GM12878 (cell line): ENCODE measurements around the gene ZNF652. TPM values are rescaled to one million over a fixed set of nuclear protein-coding genes. Genes with fewer than 3 reads are reported as not detected.

Source experiments
- BCL3 ChIP-seq: IDR thresholded peaks from 2 replicates; pipeline ENCODE4 v1.6.1; 2011; ENCODE audit warnings: borderline replicate concordance, low read depth, mild to moderate bottlenecking, moderate library complexity, low read length; ENCODE audit not compliant: insufficient read depth, poor library complexity, severe bottlenecking
- BHLHE40 ChIP-seq, 2 experiments: fragments of 450-650 bp in 1 of 2; IDR thresholded peaks; 2 replicates each; pipeline ENCODE4 v1.6.1; 2011 to 2017; ENCODE audit warnings: low read depth in 2 of 2, borderline replicate concordance in 1 of 2, improper control_type of control experiment in 1 of 2, low read length in 1 of 2, mild to moderate bottlenecking in 1 of 2
- BMI1 ChIP-seq: fragments of 450-650 bp; IDR thresholded peaks from 2 replicates; pipeline ENCODE4 v1.6.1; 2016; ENCODE audit warnings: mild to moderate bottlenecking, moderate library complexity, borderline replicate concordance
- CEBPZ ChIP-seq: fragments of 150-350 bp; IDR thresholded peaks from 2 replicates; pipeline ENCODE4 v1.6.1; 2016; ENCODE audit warnings: low read depth, low read length
- CUX1 ChIP-seq: IDR thresholded peaks from 2 replicates; pipeline ENCODE4 v1.6.1; 2012; ENCODE audit warnings: improper control_type of control experiment, low read depth, low read length; ENCODE audit not compliant: insufficient replicate concordance
- EGR1 ChIP-seq, 2 experiments: IDR thresholded peaks; 1 replicate in 1 of 2; 2 replicates in 1 of 2; pipeline ENCODE4 v1.6.1; 2011 to 2012; ENCODE audit warnings: low read depth in 2 of 2, low read length in 2 of 2, borderline replicate concordance in 1 of 2, mild to moderate bottlenecking in 1 of 2, moderate library complexity in 1 of 2
- IKZF2 ChIP-seq, 2 experiments: fragments of 450-650 bp; IDR thresholded peaks; 2 replicates each; pipeline ENCODE4 v1.6.1; 2017; ENCODE audit warnings: mild to moderate bottlenecking in 2 of 2, moderate library complexity in 2 of 2
- PAX8 ChIP-seq: fragments of 450-650 bp; IDR thresholded peaks from 2 replicates; pipeline ENCODE4 v1.6.1; 2017; ENCODE audit warnings: mild to moderate bottlenecking, moderate library complexity
- POLR2A ChIP-seq: IDR thresholded peaks from 2 replicates; pipeline ENCODE4 v1.6.1; 2011; ENCODE audit warnings: low read depth, mild to moderate bottlenecking, low read length
- TBL1XR1 ChIP-seq: IDR thresholded peaks from 2 replicates; pipeline ENCODE4 v1.6.1; 2012; ENCODE audit warnings: low read depth, low read length, improper control_type of control experiment
- polyA plus RNA-seq, 11 experiments: library from polyadenylated mRNA; depleted of rRNA in 4 of 11; unstranded in 6 of 11; stranded (reverse) in 5 of 11; fragments of >200 nt; fragmentation: Nextera tagmentation in 4 of 11; fragmentation: Illumina TruSeq in 1 of 11; extraction: Ambion mirVana in 4 of 11; extraction: Trizol in 1 of 11; gene quantifications; 1 replicate in 1 of 11; 2 replicates in 10 of 11; pipeline versions ENCODE4 v1.2.1 to v1.2.3, GENCODE V29; 2011 to 2016; ENCODE audit warnings: inconsistent platforms in 2 of 11, missing spikeins in 2 of 11, low read depth in 1 of 11
- total RNA-seq, 4 experiments: library from RNA; depleted of rRNA in 3 of 4; stranded (reverse); fragments of >200 nt in 3 of 4; fragmentation: Illumina TruSeq in 1 of 4; extraction: Trizol in 1 of 4; gene quantifications; 2 replicates each; pipeline versions ENCODE4 v1.2.1 to v1.2.3, GENCODE V29; 2013 to 2021
- TF ChIP-seq, protein P1 (sequence below): fragments of 450-650 bp; formaldehyde crosslinking; IDR thresholded peaks from 2 replicates; pipeline ENCODE4 v1.4.0; 2022; ENCODE audit warnings: mild to moderate bottlenecking, moderate library complexity
- TF ChIP-seq, protein P2 (sequence below): IDR thresholded peaks from 2 replicates; pipeline ENCODE4 v1.6.1; 2012; ENCODE audit warnings: low read depth, low read length, improper control_type of control experiment

ZNF652 gene
- total and polyA plus RNA-seq, 10 of the 15 experiments (the other 5 are each of a cell fraction or from before 2014, with no cell fraction given), result 3.4 to 13.1 (median 8.7) TPM

GRCh38 chr17:49361902-49362722, at the start of gene ZNF652 (continued):
- TF ChIP-seq EGR1 (IDR thresholded peaks at IDR 0.05; ENCODE audit: borderline replicate concordance in 1 of 2, low read depth in 2 of 2, low read length in 2 of 2) (peak; percentile 69 to 99), CUX1 (no peak), BHLHE40 (IDR thresholded peaks at IDR 0.05; ENCODE audit: borderline replicate concordance in 1 of 2, low read depth in 2 of 2, low read length in 1 of 2) (peak; percentile 22 to 58; a peak in 1 of 4 replicates), BCL3 (no peak), BMI1 (no peak), POLR2A (peak; percentile 71), PAX8 (no peak), IKZF2 (IDR thresholded peaks at IDR 0.05) (peak; percentile 35 to 39; a peak in 2 of 4 replicates), TBL1XR1 (no peak), CEBPZ (no peak)
- TF ChIP-seq, protein P1, sequence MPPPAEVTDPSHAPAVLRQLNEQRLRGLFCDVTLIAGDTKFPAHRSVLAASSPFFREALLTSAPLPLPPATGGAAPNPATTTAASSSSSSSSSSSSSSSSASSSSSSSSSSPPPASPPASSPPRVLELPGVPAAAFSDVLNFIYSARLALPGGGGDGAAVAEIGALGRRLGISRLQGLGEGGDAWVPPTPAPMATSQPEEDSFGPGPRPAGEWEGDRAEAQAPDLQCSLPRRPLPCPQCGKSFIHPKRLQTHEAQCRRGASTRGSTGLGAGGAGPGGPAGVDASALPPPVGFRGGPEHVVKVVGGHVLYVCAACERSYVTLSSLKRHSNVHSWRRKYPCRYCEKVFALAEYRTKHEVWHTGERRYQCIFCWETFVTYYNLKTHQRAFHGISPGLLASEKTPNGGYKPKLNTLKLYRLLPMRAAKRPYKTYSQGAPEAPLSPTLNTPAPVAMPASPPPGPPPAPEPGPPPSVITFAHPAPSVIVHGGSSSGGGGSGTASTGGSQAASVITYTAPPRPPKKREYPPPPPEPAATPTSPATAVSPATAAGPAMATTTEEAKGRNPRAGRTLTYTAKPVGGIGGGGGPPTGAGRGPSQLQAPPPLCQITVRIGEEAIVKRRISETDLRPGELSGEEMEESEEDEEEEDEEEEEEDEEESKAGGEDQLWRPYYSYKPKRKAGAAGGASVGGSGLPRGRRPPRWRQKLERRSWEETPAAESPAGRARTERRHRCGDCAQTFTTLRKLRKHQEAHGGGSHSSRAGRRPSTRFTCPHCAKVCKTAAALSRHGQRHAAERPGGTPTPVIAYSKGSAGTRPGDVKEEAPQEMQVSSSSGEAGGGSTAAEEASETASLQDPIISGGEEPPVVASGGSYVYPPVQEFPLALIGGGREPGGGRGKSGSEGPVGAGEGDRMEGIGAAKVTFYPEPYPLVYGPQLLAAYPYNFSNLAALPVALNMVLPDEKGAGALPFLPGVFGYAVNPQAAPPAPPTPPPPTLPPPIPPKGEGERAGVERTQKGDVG (CRISPR knock-in tag), result no peak
- TF ChIP-seq, protein P2, sequence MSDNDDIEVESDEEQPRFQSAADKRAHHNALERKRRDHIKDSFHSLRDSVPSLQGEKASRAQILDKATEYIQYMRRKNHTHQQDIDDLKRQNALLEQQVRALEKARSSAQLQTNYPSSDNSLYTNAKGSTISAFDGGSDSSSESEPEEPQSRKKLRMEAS, result no peak
